CD4-positive, alpha-beta T cell treated with Interleukin-6 for 4 hours (primary cell): ENCODE measurements around the gene GOLIM4.

Source experiments
- DNase-seq: peaks from one replicate; pipeline ENCODE4 v3.0.0-alpha.2; 2020; ENCODE audit warnings: mixed read lengths

The GOLIM4 gene

GRCh38 chr3:168096210-168096652, 507 bp upstream of the GOLIM4 start:
- DNase-seq = no peak

GRCh38 chr3:168094877-168095610, 680 bp downstream of the GOLIM4 start:
- peak; percentile 11 for DNase-seq

DNA sequence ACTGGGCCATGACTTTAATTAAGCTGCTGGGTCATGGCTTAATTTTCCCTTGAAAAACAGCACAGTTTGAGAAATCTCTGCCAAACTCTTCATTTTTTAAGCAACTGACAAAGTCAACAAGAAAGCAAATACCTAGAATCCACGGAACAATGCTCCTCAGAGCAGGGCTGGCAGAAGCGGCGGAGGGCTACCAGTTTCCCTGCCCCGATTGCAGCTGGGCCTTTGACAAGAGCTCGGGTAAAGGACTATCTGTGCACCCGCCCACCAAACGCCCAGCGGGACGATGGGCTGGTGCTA, 1.2 kb downstream of the GOLIM4 start:
- peak; percentile 6 for DNase-seq

- DNase-seq = no peak
Measured at GRCh38 chr3:168093790-168094189, 1.9 kb downstream of the GOLIM4 start.

DNA sequence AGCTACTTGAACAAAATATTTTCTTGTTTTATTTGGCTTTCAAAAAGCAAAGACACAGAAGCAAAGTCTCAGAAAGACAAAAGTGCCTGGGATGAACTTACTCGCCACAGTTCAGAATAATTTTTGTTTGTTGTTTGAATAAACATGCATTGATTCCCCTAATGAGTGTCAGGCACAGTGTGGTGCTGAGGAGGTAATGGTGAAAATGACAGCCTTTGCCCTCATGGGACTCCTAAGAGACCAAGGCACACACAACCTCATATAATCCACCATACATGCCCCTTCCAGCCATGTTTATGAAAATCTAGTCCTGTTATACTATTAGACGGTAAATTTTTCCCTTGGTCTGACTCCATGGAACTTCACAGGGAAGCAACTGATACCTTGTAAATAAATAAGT, 2.5 kb downstream of the GOLIM4 start:
- DNase-seq = no peak

DNA sequence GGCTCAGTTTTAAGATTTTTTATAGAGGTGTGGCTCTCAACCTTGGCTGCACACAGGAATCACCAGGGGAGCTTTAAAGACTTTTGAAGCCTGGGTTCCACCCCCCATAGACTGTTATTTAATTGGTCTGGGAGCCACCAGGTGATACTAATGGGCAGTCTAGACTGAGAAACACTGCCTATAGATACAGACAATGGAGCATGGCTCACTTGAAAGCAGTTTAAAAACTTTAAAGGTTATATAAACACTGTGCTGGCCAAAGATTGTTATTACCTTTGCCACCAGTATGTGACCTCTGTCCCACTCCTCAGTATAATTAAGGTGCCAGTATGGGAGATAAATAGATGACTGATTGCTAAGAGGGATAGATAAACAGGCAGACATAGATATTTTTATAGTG, 3.8 kb downstream of the GOLIM4 start:
- DNase-seq = no peak

- DNase-seq = no peak
Measured at GRCh38 chr3:168091302-168091858, 4.3 kb downstream of the GOLIM4 start.

DNA sequence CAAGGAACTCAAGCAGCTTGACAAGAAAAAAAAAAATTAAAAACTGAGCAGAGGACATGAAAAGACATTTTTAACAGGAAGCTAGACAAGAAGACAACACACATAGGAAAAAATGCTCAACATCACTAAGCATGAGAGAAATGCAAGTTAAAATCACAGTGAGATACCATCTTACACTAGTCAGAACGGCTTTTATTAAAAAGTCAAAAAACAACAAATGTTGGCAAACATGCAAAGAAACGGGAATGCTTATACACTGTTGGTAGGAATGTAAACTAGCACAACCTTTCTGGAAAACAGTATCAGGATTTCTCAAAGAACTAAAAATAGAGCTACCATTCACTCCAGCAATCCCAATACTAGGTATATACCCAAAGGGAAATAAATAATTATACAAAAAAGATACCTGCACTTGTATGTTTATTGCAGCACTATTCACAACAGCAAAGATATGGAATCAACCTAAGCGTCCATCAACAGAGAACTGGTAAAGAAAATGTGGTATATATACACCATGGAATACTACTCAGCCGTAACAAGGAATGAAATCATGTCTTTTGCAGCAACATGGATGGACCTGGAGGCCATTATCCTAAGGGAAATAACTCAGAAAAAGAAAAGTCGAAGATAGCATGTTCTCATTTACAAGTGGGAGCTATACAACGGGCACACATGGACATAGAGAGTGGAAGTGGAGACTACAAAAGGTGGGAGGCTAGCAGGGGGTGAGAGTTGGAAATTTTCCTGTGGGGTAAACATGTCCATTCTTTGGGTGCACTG, 5.2 kb downstream of the GOLIM4 start:
- no peak for DNase-seq

GRCh38 chr3:168089179-168089771, 6.4 kb downstream of the GOLIM4 start:
- DNase-seq = no peak

- no peak for DNase-seq
Measured at GRCh38 chr3:168088106-168088720, 7.5 kb downstream of the GOLIM4 start.

DNA sequence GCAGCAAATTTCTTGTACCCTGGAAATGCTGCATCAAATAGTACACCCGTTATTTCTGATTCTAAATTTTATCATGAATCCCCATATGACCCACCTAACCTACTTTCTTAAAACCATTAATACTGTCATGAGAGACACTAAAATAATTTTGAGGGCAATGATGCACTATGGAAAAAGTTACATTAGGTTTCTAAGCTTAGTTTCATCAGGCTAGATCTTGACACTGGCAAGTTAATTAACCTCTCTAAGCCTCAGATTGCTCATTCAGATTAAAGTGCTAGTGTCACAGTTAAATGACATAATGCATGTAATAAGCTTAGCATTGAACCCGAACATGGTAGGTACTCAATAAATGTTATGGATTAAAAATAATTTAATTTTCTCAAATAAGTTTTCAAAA, 8.2 kb downstream of the GOLIM4 start:
- no peak for DNase-seq

- no peak for DNase-seq
Measured at GRCh38 chr3:168086541-168087260, 9.0 kb downstream of the GOLIM4 start.

DNA sequence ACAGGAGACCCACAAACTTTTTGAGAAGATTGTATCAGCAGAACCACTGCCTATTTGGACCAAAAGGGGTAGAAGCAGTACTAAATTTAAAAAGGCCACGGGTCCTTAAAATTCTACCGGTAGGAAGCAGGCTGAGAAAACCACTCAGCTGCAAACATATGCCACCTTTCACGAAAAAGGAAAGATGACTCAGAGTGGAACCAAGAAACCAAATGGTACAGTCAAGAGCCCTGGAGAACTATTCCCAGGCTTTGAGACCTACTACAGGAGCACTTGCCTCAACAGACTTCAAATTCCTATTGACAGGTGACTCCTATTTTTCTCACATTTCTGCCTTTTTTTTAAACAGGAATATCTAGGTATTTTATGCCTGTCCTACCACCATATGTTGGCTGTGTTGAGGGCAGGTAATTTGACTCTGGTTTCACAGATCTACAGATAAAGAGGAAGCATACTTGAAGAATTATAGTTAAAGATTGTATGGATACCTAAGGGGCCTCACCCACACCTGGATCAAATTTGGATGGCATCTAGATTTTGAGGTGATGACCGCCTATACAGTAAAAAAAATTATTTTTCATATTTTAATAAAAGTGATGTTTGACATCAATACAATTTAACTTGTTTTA, 10.1 kb downstream of the GOLIM4 start:
- DNase-seq = no peak

DNA sequence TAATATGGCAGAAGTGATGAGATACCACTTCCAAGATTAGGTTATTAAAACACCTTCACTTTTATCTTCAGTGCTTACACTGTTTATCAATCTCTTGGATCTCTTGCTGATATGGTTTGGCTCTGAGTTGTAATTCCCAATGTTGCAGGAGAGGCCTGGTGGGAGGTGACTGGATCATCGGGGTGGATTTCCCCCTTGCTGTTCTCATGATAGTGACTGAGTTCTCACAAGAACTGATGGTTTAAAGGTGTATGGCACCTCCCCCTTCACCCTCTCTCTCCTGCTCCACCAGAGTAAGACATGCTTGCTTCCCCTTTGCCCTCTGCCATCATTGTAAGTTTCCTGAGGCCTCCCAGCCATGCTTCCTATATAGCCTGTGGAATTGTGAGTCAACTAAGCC, 11.8 kb downstream of the GOLIM4 start:
- no peak for DNase-seq

DNA sequence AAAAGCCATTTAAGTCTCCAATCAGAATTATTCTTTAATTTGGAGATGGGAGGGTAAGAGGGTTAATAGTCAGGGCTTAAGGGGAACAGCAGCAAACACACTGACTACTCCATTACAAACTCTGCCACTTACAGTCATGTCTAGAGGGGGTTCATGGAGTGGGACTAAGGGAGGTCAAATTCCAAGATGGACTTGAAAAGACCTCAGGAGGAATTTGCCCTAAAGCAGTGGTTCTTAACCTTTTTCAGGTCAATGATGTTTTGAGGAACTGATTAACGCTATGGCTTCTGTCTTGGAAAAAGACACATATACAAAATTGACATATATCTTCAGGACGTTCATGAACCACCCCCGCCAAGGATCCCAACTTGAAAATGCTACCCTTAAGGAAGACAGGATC, 13.9 kb downstream of the GOLIM4 start:
- no peak for DNase-seq

- DNase-seq = no peak
Measured at GRCh38 chr3:168081171-168081771, 14.5 kb downstream of the GOLIM4 start.

DNA sequence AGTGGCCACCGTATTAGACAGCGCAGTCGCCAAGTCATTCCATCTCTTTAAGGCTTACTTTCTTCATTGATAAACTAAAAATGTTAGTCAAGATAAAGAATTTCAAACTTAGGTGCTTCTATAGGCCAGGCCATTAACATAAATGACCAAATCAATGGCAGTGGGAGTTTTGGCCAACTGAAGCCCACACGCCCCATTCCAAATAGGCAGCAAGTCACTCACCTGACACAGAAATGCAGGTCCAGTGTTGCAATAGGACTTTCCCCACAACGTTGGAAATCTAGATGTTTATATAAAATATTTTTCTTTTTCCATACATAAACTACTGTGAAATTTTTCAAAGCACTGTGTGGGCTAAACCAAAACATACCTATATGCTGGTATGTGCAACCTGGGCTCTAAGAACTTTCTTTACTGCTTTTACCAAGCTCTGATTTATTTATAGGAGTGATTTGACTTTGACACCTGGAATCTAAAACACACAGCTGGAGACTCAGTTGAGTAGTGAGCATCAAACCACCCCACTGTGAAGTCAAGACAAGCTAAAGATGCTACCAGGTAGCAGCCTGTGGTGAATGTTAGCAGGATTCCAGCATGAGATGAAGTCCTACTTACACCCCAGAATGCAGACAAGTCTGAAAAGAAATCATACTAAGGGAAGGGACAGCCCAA, 15.1 kb downstream of the GOLIM4 start:
- no peak for DNase-seq

DNA sequence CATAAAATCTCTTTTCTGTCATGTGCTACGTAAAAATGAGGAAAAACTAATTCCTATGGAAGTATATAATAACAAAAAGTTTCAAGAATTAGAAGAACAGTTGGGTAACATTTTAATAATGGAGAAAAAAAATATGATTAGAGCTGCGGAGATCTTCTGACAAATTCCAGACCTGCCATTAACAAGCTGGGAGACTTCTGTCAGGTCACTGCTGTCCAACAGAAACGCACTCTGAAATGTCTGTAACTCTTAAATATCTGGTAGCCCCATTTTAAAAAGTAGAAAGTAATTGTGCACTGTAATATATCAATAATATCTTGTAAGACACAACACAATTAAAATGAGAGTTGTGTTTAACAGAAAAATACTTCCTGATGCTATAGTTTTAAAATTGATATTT, 15.7 kb downstream of the GOLIM4 start:
- DNase-seq = no peak

GRCh38 chr3:168077091-168077490, 18.6 kb downstream of the GOLIM4 start:
- no peak for DNase-seq

DNA sequence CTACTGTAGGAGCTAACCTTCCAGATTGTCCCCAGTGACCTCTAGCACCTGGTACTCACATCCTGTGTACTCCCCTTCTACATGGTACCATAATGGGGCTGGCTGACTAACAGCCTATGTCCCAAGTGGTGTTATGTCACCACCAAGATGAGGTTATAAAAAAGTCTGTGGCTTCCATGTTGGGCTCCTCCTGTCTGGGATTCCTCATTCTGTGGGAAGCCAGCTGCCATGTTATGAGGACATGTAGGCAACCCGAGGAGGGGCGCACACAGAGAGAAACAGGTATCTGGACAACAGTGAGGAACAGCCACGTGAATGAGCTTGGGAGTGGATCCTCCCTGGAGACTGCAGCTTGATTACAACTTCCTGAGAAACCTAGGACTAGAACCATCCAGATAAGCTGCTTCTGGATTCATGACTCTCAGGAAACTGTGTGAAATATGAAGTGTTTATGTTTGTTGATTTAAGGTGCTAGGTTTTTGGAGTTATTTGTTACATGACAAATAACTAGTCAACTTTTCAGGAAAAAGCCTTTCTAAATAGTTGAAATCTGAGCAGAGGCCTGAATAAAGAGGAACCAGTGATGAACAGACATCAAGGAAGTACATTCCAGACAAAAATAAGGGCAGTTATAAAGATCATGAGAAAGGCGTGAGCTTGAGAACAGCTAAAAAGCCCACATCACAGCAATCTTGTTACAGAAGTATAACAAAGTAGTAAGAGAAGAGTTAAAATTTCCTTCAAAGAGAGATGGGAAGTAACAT, 21.7 kb downstream of the GOLIM4 start:
- DNase-seq = no peak

- no peak for DNase-seq
Measured at GRCh38 chr3:168072323-168072650, 23.4 kb downstream of the GOLIM4 start.
